Kidney (tissue), 14 donors: ENCODE measurements around the gene HIPK2. TPM values are rescaled to one million over a fixed set of nuclear protein-coding genes. Genes with fewer than 3 reads are reported as not detected.

Experiments used
- DNase-seq, 5 donors: peaks; one replicate each; pipeline ENCODE4 v3.0.0-alpha.2; 2013 to 2020
- FAIRE-seq: peaks from 2 replicates; lab custom pipeline; 2012; peaks lifted over from hg19 to GRCh38; lab: Jason Lieb, UNC
- H3K27ac ChIP-seq, 2 donors: one replicate each; pipeline ENCODE4 v1.7.0; 2013; ENCODE audit warnings: low read depth in 2 of 2, low read length in 2 of 2, inconsistent platforms in 1 of 2
- H3K27me3 ChIP-seq: one replicate; pipeline ENCODE4 v1.7.1; 2013; ENCODE audit warnings: low read length, inconsistent platforms; ENCODE audit not compliant: control insufficient read depth, insufficient read depth
- H3K36me3 ChIP-seq, 3 donors: one replicate each; pipeline versions ENCODE4 v1.7.0 to v1.7.1; 2013; ENCODE audit warnings: low read length in 3 of 3, control low read depth in 1 of 3, inconsistent platforms in 1 of 3; ENCODE audit not compliant: insufficient read depth in 3 of 3, control insufficient read depth in 2 of 3
- H3K4me1 ChIP-seq, 3 donors: one replicate each; pipeline versions ENCODE4 v1.7.0 to v1.7.1; 2013; ENCODE audit warnings: low read length in 3 of 3, inconsistent platforms in 1 of 3, low read depth in 1 of 3; ENCODE audit not compliant: control insufficient read depth in 2 of 3, insufficient read depth in 2 of 3
- H3K4me3 ChIP-seq, 3 donors: one replicate each; pipeline versions ENCODE4 v1.7.0 to v1.8.1; 2013; ENCODE audit warnings: low read length in 3 of 3, control low read depth in 1 of 3, inconsistent platforms in 1 of 3
- H3K9ac ChIP-seq, 3 donors: one replicate each; pipeline versions ENCODE4 v1.7.0 to v1.7.1; 2013; ENCODE audit warnings: low read length in 3 of 3, control low read depth in 1 of 3, inconsistent platforms in 1 of 3
- H3K9me3 ChIP-seq, 3 donors: one replicate each; pipeline versions ENCODE4 v1.7.0 to v1.7.1; 2013; ENCODE audit warnings: low read length in 3 of 3, control low read depth in 1 of 3, inconsistent platforms in 1 of 3; ENCODE audit not compliant: control insufficient read depth in 2 of 3, insufficient read depth in 1 of 3
- intact Hi-C: fragments of 100-400 bp; cut with DNase I; formaldehyde crosslinking; loops from one replicate; pipeline ENCODE4 v1.11.1; 2022
- polyA plus RNA-seq: library from polyadenylated mRNA; stranded (reverse); fragments of 350-450 nt; fragmentation: Illumina TruSeq; extraction: RNeasy Lipid Tissue Mini Kit (QIAGEN cat#74804); gene quantifications from one replicate; pipeline ENCODE4 v1.2.3, GENCODE V29; 2014; ENCODE audit warnings: low read depth, low replicate concordance; ENCODE audit not compliant: insufficient read depth
- total RNA-seq: library from RNA; stranded (reverse); fragmentation: NEBNext Ultra II Directional; extraction: Animal tissue kit (Norgen Biotek cat#: 25700); gene quantifications from one replicate; pipeline ENCODE4 v1.2.1, GENCODE V29; 2021
- TF ChIP-seq, protein P1 (sequence below): IDR thresholded peaks from 3 replicates; pipeline ENCODE4 v1.5.1; 2012; ENCODE audit warnings: mild to moderate bottlenecking, moderate library complexity, borderline replicate concordance; ENCODE audit not compliant: insufficient read depth; ENCODE audit errors: extremely low read depth
- donor health status: control.
- donor health status: control.
- donor health status: control.
- donor health status: control.
- donor health status: control.
- donor health status: DM: yes; HTN: yes; CAD: no.
- donor health status: Normal renal cell carcinoma (clear cell type).

The HIPK2 gene
- total and polyA plus RNA-seq, 2 donors from 2014 or later, result 9.6 to 153 TPM

GRCh38 chr7:139773371-139773770 is 4.4 kb downstream of the HIPK2 start:
- Histone ChIP-seq H3K27ac (no peak overlapping the region), H3K9ac (no peak overlapping the region), H3K4me3 (no peak overlapping the region), H3K27me3 (no peaks in the 10 kb centered on the region), H3K36me3 (peaks cover 0 to 9% (median 2%) of the 10 kb centered on the region in 3 donors), H3K9me3 (no peaks in the 10 kb centered on the region), H3K4me1 (peaks cover 0 to 56% (median 27%) of the 10 kb centered on the region in 3 donors)
- FAIRE-seq (no peak), DNase-seq (no peak)
- intact Hi-C loops, result no loop called here
- TF ChIP-seq, protein P1, sequence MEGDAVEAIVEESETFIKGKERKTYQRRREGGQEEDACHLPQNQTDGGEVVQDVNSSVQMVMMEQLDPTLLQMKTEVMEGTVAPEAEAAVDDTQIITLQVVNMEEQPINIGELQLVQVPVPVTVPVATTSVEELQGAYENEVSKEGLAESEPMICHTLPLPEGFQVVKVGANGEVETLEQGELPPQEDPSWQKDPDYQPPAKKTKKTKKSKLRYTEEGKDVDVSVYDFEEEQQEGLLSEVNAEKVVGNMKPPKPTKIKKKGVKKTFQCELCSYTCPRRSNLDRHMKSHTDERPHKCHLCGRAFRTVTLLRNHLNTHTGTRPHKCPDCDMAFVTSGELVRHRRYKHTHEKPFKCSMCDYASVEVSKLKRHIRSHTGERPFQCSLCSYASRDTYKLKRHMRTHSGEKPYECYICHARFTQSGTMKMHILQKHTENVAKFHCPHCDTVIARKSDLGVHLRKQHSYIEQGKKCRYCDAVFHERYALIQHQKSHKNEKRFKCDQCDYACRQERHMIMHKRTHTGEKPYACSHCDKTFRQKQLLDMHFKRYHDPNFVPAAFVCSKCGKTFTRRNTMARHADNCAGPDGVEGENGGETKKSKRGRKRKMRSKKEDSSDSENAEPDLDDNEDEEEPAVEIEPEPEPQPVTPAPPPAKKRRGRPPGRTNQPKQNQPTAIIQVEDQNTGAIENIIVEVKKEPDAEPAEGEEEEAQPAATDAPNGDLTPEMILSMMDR, result no peak

DNA sequence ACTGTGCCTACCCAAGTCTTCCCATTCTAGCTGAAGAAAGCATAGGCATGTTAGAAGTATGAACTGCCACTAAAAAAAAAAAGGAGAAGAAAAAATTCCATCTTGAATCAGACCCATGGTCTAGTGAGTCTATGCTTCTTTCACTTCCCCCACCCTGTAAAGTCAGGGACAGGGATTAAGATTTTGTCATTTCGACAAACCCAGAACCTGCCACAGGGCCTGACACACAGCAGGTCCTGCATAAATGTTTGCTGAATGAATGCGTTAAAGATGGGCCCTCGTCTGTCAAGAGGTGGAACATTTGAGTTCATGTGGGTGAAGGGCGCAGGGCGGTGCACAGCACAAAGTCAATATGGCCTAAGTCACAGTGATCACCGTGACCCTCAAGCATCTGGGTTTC is 4.9 kb downstream of the HIPK2 start:
- Histone ChIP-seq H3K9ac (no peak overlapping the region), H3K4me3 (no peak overlapping the region), H3K4me1 (peaks cover 0 to 56% (median 30%) of the 10 kb centered on the region in 3 donors), H3K27ac (no peak overlapping the region), H3K36me3 (peaks cover 0 to 9% (median 2%) of the 10 kb centered on the region in 3 donors), H3K9me3 (no peaks in the 10 kb centered on the region), H3K27me3 (no peaks in the 10 kb centered on the region)
- TF ChIP-seq, protein P1, result no peak
- FAIRE-seq, result no peak
- DNase-seq, result no peak
- intact Hi-C loops, result no loop called here

DNA sequence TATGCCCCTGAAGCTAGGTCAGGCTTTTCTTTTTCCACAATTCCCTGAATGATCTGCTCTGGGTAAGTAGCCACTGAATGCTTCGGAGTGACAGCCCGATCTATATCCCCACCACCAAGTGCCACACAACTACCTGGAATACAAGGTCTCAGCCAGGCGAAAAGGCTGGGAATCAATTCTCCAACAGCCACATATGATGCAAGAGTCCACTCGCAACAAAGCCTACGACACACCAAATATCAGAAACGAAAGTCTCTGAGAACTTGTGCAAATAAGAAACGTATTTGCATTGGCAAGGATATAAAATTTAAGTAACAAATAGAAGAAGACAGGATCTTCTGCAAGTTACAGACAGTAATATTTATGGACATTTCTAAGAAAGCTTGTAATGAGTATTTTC is 5.7 kb downstream of the HIPK2 start:
- peaks cover 0 to 64% (median 37%) of the 10 kb centered on the region in 3 donors for H3K4me1 ChIP-seq
- intact Hi-C loops, result no loop called here
- H3K27me3 ChIP-seq, result no peaks in the 10 kb centered on the region
- no peaks in the 10 kb centered on the region for H3K9me3 ChIP-seq
- no peak overlapping the region for H3K4me3 ChIP-seq
- no peak overlapping the region for H3K27ac ChIP-seq
- peaks cover 0 to 9% (median 2%) of the 10 kb centered on the region in 3 donors for H3K36me3 ChIP-seq
- H3K9ac ChIP-seq, result no peak overlapping the region
- TF ChIP-seq, protein P1, result no peak
- FAIRE-seq (no peak), DNase-seq (no peak)
